Naive thymus-derived CD4-positive, alpha-beta T cell (primary cell): ENCODE measurements around the gene MARS1. TPM values are rescaled to one million over a fixed set of nuclear protein-coding genes. Genes with fewer than 3 reads are reported as not detected.
A peak's percentile ranks its signal among the peaks of the same experiment; 100 is the strongest.

Source experiments
- ATAC-seq: fragments of 150-1000 bp; cut with Tn5 transposase; 2 replicates; pipeline ENCODE4 v1.10.0; 2021; ENCODE audit warnings: mild to moderate bottlenecking, moderate library complexity
- CTCF ChIA-PET: fragments of 350-600 bp; sonication (Branson Sonifier 250); formaldehyde crosslinking; loops from one replicate; lab custom pipeline; 2021; ENCODE audit warnings: antibody characterized with exemption; lab: Charles Lee
- POLR2A ChIA-PET: fragments of 350-600 bp; sonication (Branson Sonifier 250); formaldehyde crosslinking; loops from one replicate; lab custom pipeline; 2021; ENCODE audit warnings: antibody characterized with exemption, inconsistent platforms; lab: Charles Lee
- DNase-seq, 9 donors: peaks; one replicate each; pipeline versions ENCODE4 v3.0.0 to v3.0.0-alpha.2; 2020 to 2022; ENCODE audit warnings: mixed read lengths in 1 of 9
- H3K27ac ChIP-seq: one replicate; pipeline ENCODE4 v1.7.0; 2013; ENCODE audit warnings: mild to moderate bottlenecking, low read depth, low read length, moderate library complexity
- H3K27me3 ChIP-seq, 2 donors: one replicate each; pipeline ENCODE4 v1.7.0; 2013; ENCODE audit warnings: low read length in 2 of 2, mild to moderate bottlenecking in 2 of 2, moderate library complexity in 2 of 2; ENCODE audit not compliant: control insufficient read depth in 2 of 2, insufficient read depth in 2 of 2
- H3K36me3 ChIP-seq, 3 experiments: 1 replicate in 2 of 3; 2 replicates in 1 of 3; pipeline ENCODE4 v1.7.0; 2013; ENCODE audit warnings: low read length in 3 of 3, mild to moderate bottlenecking in 3 of 3, moderate library complexity in 1 of 3; ENCODE audit not compliant: insufficient read depth in 3 of 3, control insufficient read depth in 2 of 3
- H3K4me1 ChIP-seq, 2 donors: one replicate each; pipeline ENCODE4 v1.7.0; 2013; ENCODE audit warnings: low read length in 2 of 2, mild to moderate bottlenecking in 2 of 2, moderate library complexity in 1 of 2; ENCODE audit not compliant: control insufficient read depth in 2 of 2, insufficient read depth in 2 of 2
- H3K4me3 ChIP-seq: 2 replicates; pipeline ENCODE4 v1.7.0; 2013; ENCODE audit warnings: mild to moderate bottlenecking, low read length
- H3K9me3 ChIP-seq, 3 experiments: 1 replicate in 2 of 3; 2 replicates in 1 of 3; pipeline ENCODE4 v1.7.0; 2013; ENCODE audit warnings: low read length in 3 of 3; ENCODE audit not compliant: control insufficient read depth in 2 of 3
- H3K27ac Mint-ChIP-seq, 9 donors: one replicate each; pipeline ENCODE4 v1.8.0; 2020 to 2022; ENCODE audit warnings: mixed read lengths in 9 of 9, mild to moderate bottlenecking in 8 of 9, moderate library complexity in 5 of 9, inconsistent platforms in 2 of 9
- H3K27me3 Mint-ChIP-seq, 5 donors: one replicate each; pipeline ENCODE4 v1.8.0; 2021 to 2022; ENCODE audit warnings: mixed read lengths in 5 of 5, mild to moderate bottlenecking in 1 of 5
- H3K36me3 Mint-ChIP-seq, 5 donors: one replicate each; pipeline ENCODE4 v1.8.0; 2020 to 2022; ENCODE audit warnings: mixed read lengths in 5 of 5, mild to moderate bottlenecking in 3 of 5, inconsistent platforms in 1 of 5
- H3K4me1 Mint-ChIP-seq, 7 donors: one replicate each; pipeline ENCODE4 v1.8.0; 2020 to 2022; ENCODE audit warnings: mixed read lengths in 7 of 7, mild to moderate bottlenecking in 3 of 7, inconsistent platforms in 1 of 7
- H3K4me3 Mint-ChIP-seq, 10 donors: one replicate each; pipeline ENCODE4 v1.8.0; 2020 to 2022; ENCODE audit warnings: mild to moderate bottlenecking in 10 of 10, mixed read lengths in 10 of 10, moderate library complexity in 6 of 10, inconsistent platforms in 2 of 10
- H3K9me3 Mint-ChIP-seq, 11 donors: one replicate each; pipeline ENCODE4 v1.8.0; 2020 to 2022; ENCODE audit warnings: mixed read lengths in 11 of 11, mild to moderate bottlenecking in 4 of 11, inconsistent platforms in 1 of 11, moderate library complexity in 1 of 11
- intact Hi-C, 2 donors: fragments of 100-400 bp; cut with micrococcal nuclease; formaldehyde crosslinking; loops; one replicate each; pipeline ENCODE4 v1.15.1; 2023
- polyA plus RNA-seq, 2 donors: library from polyadenylated mRNA; unstranded; fragments of 300-500 nt; fragmentation: Illumina TruSeq; gene quantifications; one replicate each; pipeline ENCODE4 v1.2.3, GENCODE V29; 2021
- total RNA-seq, 6 experiments: library from RNA in 5 of 6; stranded (reverse) in 5 of 6; gene quantifications; 1 replicate in 5 of 6; 2 replicates in 1 of 6; pipeline ENCODE4 v1.2.3 and lab custom pipeline; 2021 to 2026

The MARS1 gene
- total and polyA plus RNA-seq, 7 experiments from 2014 or later = 86.0 to 229 (median 184) TPM

GRCh38 chr12:57536597-57536942 is 48.7 kb downstream of the MARS1 start:
- H3K4me1 ChIP-seq = no peaks in the 10 kb centered on the region
- H3K9me3 ChIP-seq = no peaks in the 10 kb centered on the region
- no peak overlapping the region for H3K4me3 ChIP-seq
- H3K4me1 Mint-ChIP-seq = peaks cover 0 to 11% (median 5%) of the 10 kb centered on the region in 7 donors
- DNase-seq = no peak
- CTCF ChIA-PET = no interaction called here
- no peak overlapping the region for H3K27ac ChIP-seq
- POLR2A ChIA-PET = interaction anchor here (0.6 kb wide), 1 partner anchor 141 kb away, joined by 3 read pairs; no protein-coding TSS in a partner anchor
- no peaks in the 10 kb centered on the region for H3K27me3 ChIP-seq
- no peaks in the 10 kb centered on the region for H3K27me3 Mint-ChIP-seq
- peaks cover 3 to 55% (median 12%) of the 10 kb centered on the region in 3 experiments for H3K36me3 ChIP-seq
- H3K27ac Mint-ChIP-seq = no peak overlapping the region
- peaks cover 6 to 38% (median 20%) of the 10 kb centered on the region in 5 donors for H3K36me3 Mint-ChIP-seq
- H3K4me3 Mint-ChIP-seq = no peak overlapping the region
- ATAC-seq = no peak
- intact Hi-C loops = no loop called here
- H3K9me3 Mint-ChIP-seq = no peaks in the 10 kb centered on the region

GRCh38 chr12:57539134-57539768 is 51.4 kb downstream of the MARS1 start:
- Mint-ChIP-seq H3K4me3 (no peak overlapping the region), H3K9me3 (no peaks in the 10 kb centered on the region), H3K36me3 (peaks cover 0 to 19% (median 7%) of the 10 kb centered on the region in 5 donors), H3K27ac (peak overlapping the region in 1 of 9 donors; percentile 60), H3K27me3 (no peaks in the 10 kb centered on the region), H3K4me1 (peaks cover 6 to 19% (median 14%) of the 10 kb centered on the region in 7 donors)
- intact Hi-C loops = no loop called here
- H3K27me3 ChIP-seq = no peaks in the 10 kb centered on the region
- ATAC-seq = no peak
- DNase-seq = no peak
- ChIA-PET POLR2A (interaction anchor here (1.8 to 2.0 kb wide), 2 partner anchors 15 kb away, joined by 5 to 6 read pairs; no protein-coding TSS in a partner anchor), CTCF (interaction anchor here (1.1 kb wide), 1 partner anchor 15 kb away, joined by 3 read pairs; no protein-coding TSS in a partner anchor)
- H3K36me3 ChIP-seq = peaks cover 0 to 28% (median 0%) of the 10 kb centered on the region in 3 experiments
- H3K4me1 ChIP-seq = no peaks in the 10 kb centered on the region
- no peaks in the 10 kb centered on the region for H3K9me3 ChIP-seq
- no peak overlapping the region for H3K4me3 ChIP-seq
- H3K27ac ChIP-seq = no peak overlapping the region

GRCh38 chr12:57541001-57541400 is 53.1 kb downstream of the MARS1 start:
- intact Hi-C loops = no loop called here
- Histone ChIP-seq H3K4me3 (no peak overlapping the region), H3K27ac (no peak overlapping the region), H3K27me3 (no peaks in the 10 kb centered on the region), H3K9me3 (no peaks in the 10 kb centered on the region), H3K4me1 (peaks cover 3% of the 10 kb centered on the region in 2 donors), H3K36me3 (peaks cover 0 to 15% (median 0%) of the 10 kb centered on the region in 3 experiments)
- no peak for DNase-seq
- H3K27ac Mint-ChIP-seq = peak overlapping the region in 1 of 9 donors; percentile 7
- no peaks in the 10 kb centered on the region for H3K9me3 Mint-ChIP-seq
- ChIA-PET CTCF (interaction anchor here (0.7 kb wide), 1 partner anchor 430 kb away, joined by 3 read pairs; the partner anchor contains the start of gene STAT6), POLR2A (interaction anchor here (1.0 to 1.8 kb wide), 4 partner anchors 10 to 61 kb away, joined by 3 to 5 read pairs (median 4); partner anchors contain the start of gene ARHGAP9)
- peaks cover 0 to 10% (median 6%) of the 10 kb centered on the region in 5 donors for H3K36me3 Mint-ChIP-seq
- H3K27me3 Mint-ChIP-seq = no peaks in the 10 kb centered on the region
- H3K4me3 Mint-ChIP-seq = no peak overlapping the region
- peaks cover 16 to 34% (median 28%) of the 10 kb centered on the region in 7 donors for H3K4me1 Mint-ChIP-seq
- ATAC-seq = no peak

GRCh38 chr12:57541717-57542116 is 53.8 kb downstream of the MARS1 start:
- Histone ChIP-seq H3K27me3 (no peaks in the 10 kb centered on the region), H3K27ac (no peak overlapping the region), H3K36me3 (peaks cover 0 to 16% (median 0%) of the 10 kb centered on the region in 3 experiments), H3K9me3 (no peaks in the 10 kb centered on the region), H3K4me1 (peaks cover 8 to 10% of the 10 kb centered on the region in 2 donors), H3K4me3 (no peak overlapping the region)
- intact Hi-C loops = no loop called here
- CTCF ChIA-PET = no interaction called here
- Mint-ChIP-seq H3K4me1 (peaks cover 22 to 41% (median 33%) of the 10 kb centered on the region in 7 donors), H3K4me3 (no peak overlapping the region), H3K36me3 (peaks cover 0 to 10% (median 6%) of the 10 kb centered on the region in 5 donors), H3K27ac (no peak overlapping the region), H3K9me3 (no peaks in the 10 kb centered on the region), H3K27me3 (no peaks in the 10 kb centered on the region)
- POLR2A ChIA-PET = interaction anchor here (1.5 kb wide), 2 partner anchors 56 to 62 kb away, joined by 3 to 4 read pairs; partner anchors contain the start of gene ARHGAP9
- DNase-seq (no peak), ATAC-seq (no peak)

GRCh38 chr12:57543581-57543980 is 55.7 kb downstream of the MARS1 start:
- ChIA-PET CTCF (no interaction called here), POLR2A (interaction anchor here (0.6 to 1.0 kb wide), 3 partner anchors 13 to 205 kb away, joined by 3 read pairs; no protein-coding TSS in a partner anchor)
- no peak overlapping the region for H3K4me3 Mint-ChIP-seq
- Histone ChIP-seq H3K27me3 (no peaks in the 10 kb centered on the region), H3K36me3 (peaks cover 0 to 12% (median 0%) of the 10 kb centered on the region in 3 experiments), H3K9me3 (no peaks in the 10 kb centered on the region), H3K4me1 (peaks cover 10 to 12% of the 10 kb centered on the region in 2 donors), H3K27ac (peak overlapping the region; percentile 24), H3K4me3 (no peak overlapping the region)
- peak overlapping the region in 5 of 9 donors; percentile 22 to 87 (median 52) for H3K27ac Mint-ChIP-seq
- ATAC-seq (no peak), DNase-seq (no peak)
- H3K4me1 Mint-ChIP-seq = peaks cover 30 to 51% (median 39%) of the 10 kb centered on the region in 7 donors
- no peaks in the 10 kb centered on the region for H3K9me3 Mint-ChIP-seq
- intact Hi-C loops = no loop called here
- H3K36me3 Mint-ChIP-seq = peaks cover 0 to 7% (median 3%) of the 10 kb centered on the region in 5 donors
- peaks cover 0 to 9% (median 0%) of the 10 kb centered on the region in 5 donors for H3K27me3 Mint-ChIP-seq

GRCh38 chr12:57545809-57546437 is 58.1 kb downstream of the MARS1 start:
- peaks cover 28 to 65% (median 49%) of the 10 kb centered on the region in 7 donors for H3K4me1 Mint-ChIP-seq
- peaks cover 0 to 5% (median 0%) of the 10 kb centered on the region in 5 donors for H3K36me3 Mint-ChIP-seq
- CTCF ChIA-PET = interaction anchor here (0.6 kb wide), 1 partner anchor 912 kb away, joined by 3 read pairs; no protein-coding TSS in a partner anchor
- peak overlapping the region; percentile 74 for H3K4me3 ChIP-seq
- peaks cover 0 to 4% (median 0%) of the 10 kb centered on the region in 3 experiments for H3K36me3 ChIP-seq
- ATAC-seq (no peak), DNase-seq (no peak)
- H3K27me3 Mint-ChIP-seq = peaks cover 0 to 25% (median 0%) of the 10 kb centered on the region in 5 donors
- peak overlapping the region; percentile 88 to 100 (median 98) for H3K4me3 Mint-ChIP-seq
- peak overlapping the region; percentile 85 to 96 (median 92) for H3K27ac Mint-ChIP-seq
- no peaks in the 10 kb centered on the region for H3K9me3 ChIP-seq
- POLR2A ChIA-PET = interaction anchor here (0.6 to 2.6 kb wide), 8 partner anchors 21 to 152 kb away, joined by 3 to 7 read pairs (median 4); partner anchors contain the start of genes DDIT3 and GLI1
- peaks cover 10 to 16% of the 10 kb centered on the region in 2 donors for H3K4me1 ChIP-seq
- H3K27ac ChIP-seq = peak overlapping the region; percentile 88
- intact Hi-C loops = loop anchor here in 1 of 2 donors (1.0 to 2.0 kb wide), 2 partner anchors 45 to 59 kb away; partner anchors contain the start of gene PIP4K2C
- no peaks in the 10 kb centered on the region for H3K9me3 Mint-ChIP-seq
- H3K27me3 ChIP-seq = no peaks in the 10 kb centered on the region
